Parathyroid adenoma (tissue), 2 donors: ENCODE measurements around the gene HELZ2.

Source experiments
- H2AFZ ChIP-seq: fragments of 300-600 bp; sonication (generic); one replicate; pipeline ENCODE4 v1.7.0; 2017; ENCODE audit warnings: antibody characterized with exemption, mild to moderate bottlenecking
- H3K27ac ChIP-seq: fragments of 300-600 bp; sonication (generic); one replicate; pipeline ENCODE4 v1.7.0; 2017
- H3K27me3 ChIP-seq: fragments of 300-600 bp; sonication (generic); one replicate; pipeline ENCODE4 v1.7.0; 2017; ENCODE audit warnings: low read length; ENCODE audit not compliant: control insufficient read depth, insufficient read depth
- H3K36me3 ChIP-seq: fragments of 300-600 bp; sonication (generic); one replicate; pipeline ENCODE4 v1.7.0; 2017; ENCODE audit warnings: low read length; ENCODE audit not compliant: control insufficient read depth, insufficient read depth
- H3K4me1 ChIP-seq: fragments of 300-600 bp; sonication (generic); one replicate; pipeline ENCODE4 v1.7.0; 2017; ENCODE audit warnings: control low read depth
- H3K4me2 ChIP-seq: fragments of 300-600 bp; sonication (generic); one replicate; pipeline ENCODE4 v1.7.0; 2017; ENCODE audit warnings: low read length
- H3K4me3 ChIP-seq: fragments of 300-600 bp; sonication (generic); one replicate; pipeline ENCODE4 v1.7.0; 2017; ENCODE audit warnings: low read depth, low read length
- H3K79me2 ChIP-seq: fragments of 300-600 bp; sonication (generic); one replicate; pipeline ENCODE4 v1.7.0; 2017; ENCODE audit warnings: control low read depth
- H3K9ac ChIP-seq: fragments of 300-600 bp; sonication (generic); one replicate; pipeline ENCODE4 v1.7.0; 2017; ENCODE audit warnings: mild to moderate bottlenecking
- H3K9me3 ChIP-seq: fragments of 300-600 bp; sonication (generic); one replicate; pipeline ENCODE4 v1.7.0; 2017; ENCODE audit warnings: low read length; ENCODE audit not compliant: control insufficient read depth
- TF ChIP-seq, protein P1 (sequence below): fragments of 300-600 bp; sonication (generic); IDR thresholded peaks from one replicate; pipeline ENCODE4 v1.7.0; 2017; ENCODE audit warnings: antibody characterized with exemption, mild to moderate bottlenecking
- donor health status: primary hyperparathyroidism.

HELZ2 gene

GRCh38 chr20:63542031-63542559 lies 31.9 kb downstream of the HELZ2 start:
- H2AFZ ChIP-seq, result no peak overlapping the region
- H3K9ac ChIP-seq, result no peak overlapping the region
- H3K36me3 ChIP-seq, result no peaks in the 10 kb centered on the region
- H3K4me2 ChIP-seq, result no peak overlapping the region
- H3K79me2 ChIP-seq, result no peaks in the 10 kb centered on the region
- TF ChIP-seq, protein P1, sequence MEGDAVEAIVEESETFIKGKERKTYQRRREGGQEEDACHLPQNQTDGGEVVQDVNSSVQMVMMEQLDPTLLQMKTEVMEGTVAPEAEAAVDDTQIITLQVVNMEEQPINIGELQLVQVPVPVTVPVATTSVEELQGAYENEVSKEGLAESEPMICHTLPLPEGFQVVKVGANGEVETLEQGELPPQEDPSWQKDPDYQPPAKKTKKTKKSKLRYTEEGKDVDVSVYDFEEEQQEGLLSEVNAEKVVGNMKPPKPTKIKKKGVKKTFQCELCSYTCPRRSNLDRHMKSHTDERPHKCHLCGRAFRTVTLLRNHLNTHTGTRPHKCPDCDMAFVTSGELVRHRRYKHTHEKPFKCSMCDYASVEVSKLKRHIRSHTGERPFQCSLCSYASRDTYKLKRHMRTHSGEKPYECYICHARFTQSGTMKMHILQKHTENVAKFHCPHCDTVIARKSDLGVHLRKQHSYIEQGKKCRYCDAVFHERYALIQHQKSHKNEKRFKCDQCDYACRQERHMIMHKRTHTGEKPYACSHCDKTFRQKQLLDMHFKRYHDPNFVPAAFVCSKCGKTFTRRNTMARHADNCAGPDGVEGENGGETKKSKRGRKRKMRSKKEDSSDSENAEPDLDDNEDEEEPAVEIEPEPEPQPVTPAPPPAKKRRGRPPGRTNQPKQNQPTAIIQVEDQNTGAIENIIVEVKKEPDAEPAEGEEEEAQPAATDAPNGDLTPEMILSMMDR, result no peak
- H3K4me1 ChIP-seq, result no peaks in the 10 kb centered on the region
- H3K9me3 ChIP-seq, result no peaks in the 10 kb centered on the region
- no peak overlapping the region for H3K27ac ChIP-seq
- no peak overlapping the region for H3K4me3 ChIP-seq
- no peaks in the 10 kb centered on the region for H3K27me3 ChIP-seq

GRCh38 chr20:63541371-63541770 lies 32.7 kb downstream of the HELZ2 start:
- H3K9me3 ChIP-seq, result no peaks in the 10 kb centered on the region
- no peaks in the 10 kb centered on the region for H3K36me3 ChIP-seq
- TF ChIP-seq, protein P1, result no peak
- no peaks in the 10 kb centered on the region for H3K4me1 ChIP-seq
- H3K4me3 ChIP-seq, result no peak overlapping the region
- no peaks in the 10 kb centered on the region for H3K79me2 ChIP-seq
- no peak overlapping the region for H3K27ac ChIP-seq
- no peaks in the 10 kb centered on the region for H3K27me3 ChIP-seq
- H3K9ac ChIP-seq, result no peak overlapping the region
- H2AFZ ChIP-seq, result no peak overlapping the region
- H3K4me2 ChIP-seq, result no peak overlapping the region

GRCh38 chr20:63540417-63541186 lies 33.4 kb downstream of the HELZ2 start:
- Histone ChIP-seq H3K4me1 (no peaks in the 10 kb centered on the region), H3K27me3 (no peaks in the 10 kb centered on the region), H3K36me3 (no peaks in the 10 kb centered on the region), H3K9ac (no peak overlapping the region), H2AFZ (no peak overlapping the region), H3K4me2 (no peak overlapping the region), H3K9me3 (no peaks in the 10 kb centered on the region), H3K4me3 (no peak overlapping the region), H3K79me2 (no peaks in the 10 kb centered on the region), H3K27ac (no peak overlapping the region)
- TF ChIP-seq, protein P1, result no peak

DNA sequence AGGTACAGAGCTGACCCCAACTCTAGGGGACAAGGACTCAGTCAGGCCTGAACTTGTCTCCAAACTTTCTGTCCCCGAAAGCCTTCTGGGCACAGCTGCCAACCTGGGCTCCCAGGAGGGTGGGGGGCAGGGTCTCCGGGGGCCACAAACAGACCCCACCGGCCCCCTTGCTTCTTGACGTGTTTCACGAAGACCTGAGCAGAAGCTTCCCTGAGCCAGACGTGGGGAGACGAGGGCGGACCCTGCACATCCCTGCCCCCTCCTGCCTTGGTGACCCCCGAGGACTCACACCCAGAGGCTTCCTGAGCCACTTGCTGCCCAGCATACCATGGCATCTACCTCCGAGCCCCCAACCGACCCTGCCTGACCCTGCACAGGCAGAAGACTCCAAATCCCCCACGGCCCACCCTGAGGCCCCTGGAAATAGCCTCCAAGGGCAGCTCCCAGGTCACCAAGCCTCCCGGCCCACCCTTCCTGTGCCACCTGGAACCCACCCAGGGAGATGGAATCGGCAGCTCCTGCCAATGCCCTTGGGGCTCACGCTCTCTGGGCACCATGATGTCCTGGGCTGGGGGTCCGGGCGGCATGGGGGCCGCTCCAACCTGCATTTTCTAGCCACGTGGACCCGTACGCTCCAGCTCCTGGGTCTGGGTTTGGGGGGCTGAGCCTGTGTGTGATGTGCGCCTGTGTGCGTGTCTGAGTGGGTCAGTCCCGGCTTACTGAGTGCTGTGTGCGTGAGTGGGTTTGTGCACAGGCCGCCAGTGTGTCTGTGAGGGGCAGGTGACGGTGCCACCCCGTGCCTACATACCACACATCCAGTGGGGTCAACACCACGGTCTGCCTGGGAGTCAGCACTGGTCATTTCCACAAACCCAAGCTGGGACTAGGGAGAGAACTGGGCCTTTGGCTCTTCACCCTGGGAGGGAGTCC lies 34.3 kb downstream of the HELZ2 start:
- Histone ChIP-seq H2AFZ (no peak overlapping the region), H3K36me3 (no peaks in the 10 kb centered on the region), H3K4me2 (no peak overlapping the region), H3K9me3 (no peaks in the 10 kb centered on the region), H3K27me3 (no peaks in the 10 kb centered on the region), H3K4me3 (no peak overlapping the region), H3K4me1 (no peaks in the 10 kb centered on the region), H3K9ac (no peak overlapping the region), H3K79me2 (no peaks in the 10 kb centered on the region), H3K27ac (no peak overlapping the region)
- TF ChIP-seq, protein P1, result no peak
